ENCODE results near the gene AQP5.

AQP5 gene

GRCh38 chr12:49962861-49963765 is 1.4 kb downstream of the AQP5 start:
- in situ Hi-C loops (cut with MboI; ENCODE audit: low sequenced_read_pairs): loop anchor here (25.0 kb wide), 1 partner anchor 224 kb away; no protein-coding TSS in a partner anchor

- in situ Hi-C loops (cut with MboI; ENCODE audit: low sequenced_read_pairs): loop anchor here (25.0 kb wide), 1 partner anchor 223 kb away; no protein-coding TSS in a partner anchor
Observed at GRCh38 chr12:49963976-49964815, 2.5 kb downstream of the AQP5 start.

- in situ Hi-C loops (cut with MboI; ENCODE audit: low sequenced_read_pairs): loop anchor here (25.0 kb wide), 1 partner anchor 222 kb away; no protein-coding TSS in a partner anchor
Observed at GRCh38 chr12:49964849-49965624, 3.4 kb downstream of the AQP5 start.

DNA sequence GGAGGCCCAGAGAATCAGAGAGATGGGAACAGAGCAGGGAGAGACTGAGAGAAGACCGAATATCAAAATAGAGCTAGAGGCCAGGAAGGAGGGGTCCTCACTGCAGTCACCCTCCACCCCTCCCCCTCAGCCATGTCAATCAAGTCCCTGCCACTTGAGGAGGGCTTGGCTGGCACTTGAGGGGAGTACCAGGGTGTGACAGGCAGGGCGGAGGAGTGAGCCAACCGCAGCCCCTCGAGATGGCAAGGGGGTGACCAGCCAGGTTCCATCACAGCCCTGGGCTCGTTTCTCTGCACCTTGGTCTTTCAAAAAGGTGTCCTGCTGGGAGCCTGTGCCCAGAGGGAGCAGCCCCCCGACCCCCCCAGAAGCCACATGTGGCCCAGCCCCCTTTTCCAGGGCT is 4.2 kb downstream of the AQP5 start:
- in situ Hi-C loops (cut with MboI; ENCODE audit: low sequenced_read_pairs): loop anchor here (25.0 kb wide), 1 partner anchor 221 kb away; no protein-coding TSS in a partner anchor

- in situ Hi-C loops (cut with MboI; ENCODE audit: low sequenced_read_pairs): loop anchor here (25.0 kb wide), 1 partner anchor 221 kb away; no protein-coding TSS in a partner anchor
Observed at GRCh38 chr12:49966511-49967041, 4.9 kb downstream of the AQP5 start.

DNA sequence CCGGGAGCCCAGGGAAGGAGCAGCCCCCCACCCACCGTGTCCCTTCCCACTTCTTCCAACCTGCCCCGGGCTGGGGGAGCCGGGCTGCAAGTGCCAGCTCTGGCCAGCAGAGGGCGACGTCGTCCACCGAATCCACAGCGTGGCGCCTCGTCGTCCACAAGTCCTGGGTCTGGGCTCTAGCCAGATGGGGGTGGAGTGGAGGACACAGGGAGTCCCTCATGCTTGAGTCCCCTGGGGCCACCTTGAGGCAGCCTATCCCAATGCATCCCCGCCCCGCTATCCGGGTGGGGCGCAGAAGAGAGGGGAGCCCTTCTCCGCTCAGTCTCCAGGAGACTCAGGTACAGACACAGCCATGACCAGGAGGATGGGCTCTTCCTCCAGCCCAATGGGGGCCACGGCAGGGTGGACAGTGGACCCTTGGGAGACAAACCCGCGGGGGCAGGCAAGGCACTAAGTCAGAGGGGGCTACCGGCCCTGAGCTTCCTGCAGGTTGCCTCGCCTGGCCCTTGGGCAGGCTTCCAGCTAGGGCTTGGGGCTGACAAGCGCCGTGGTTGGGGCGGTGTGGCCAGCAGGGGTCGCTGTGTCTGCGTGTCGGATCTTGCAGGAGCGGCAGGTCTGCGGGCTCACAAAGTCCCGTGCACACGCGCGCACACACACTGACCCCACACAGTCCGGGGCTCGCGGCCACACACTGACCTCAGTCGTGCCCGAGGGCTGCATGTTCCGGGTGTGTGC is 5.5 kb downstream of the AQP5 start:
- in situ Hi-C loops (cut with MboI; ENCODE audit: low sequenced_read_pairs): loop anchor here (25.0 kb wide), 1 partner anchor 220 kb away; no protein-coding TSS in a partner anchor

DNA sequence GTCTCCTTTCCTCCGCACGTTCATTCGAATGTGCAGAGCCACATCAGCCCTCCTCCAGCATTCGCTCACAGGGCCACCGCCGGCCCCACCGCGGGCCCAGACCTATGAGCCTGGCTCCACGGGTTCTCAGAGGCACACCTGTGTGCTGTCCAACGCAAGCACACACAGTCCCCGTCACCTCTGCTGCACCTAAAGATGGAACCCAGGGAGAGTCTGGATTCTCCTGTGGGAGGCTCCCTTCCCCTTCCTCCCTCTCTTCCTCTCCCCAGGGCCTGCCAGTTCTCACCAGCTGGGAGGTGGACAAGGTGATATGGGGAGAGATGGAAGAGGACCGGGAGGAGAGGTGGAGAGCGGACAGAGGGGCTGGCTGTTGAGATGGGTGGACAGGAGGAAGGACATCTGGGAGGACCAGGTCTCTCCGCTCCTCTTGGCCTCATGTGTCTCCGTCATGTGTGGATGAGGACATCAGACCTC is 6.1 kb downstream of the AQP5 start:
- in situ Hi-C loops (cut with MboI; ENCODE audit: low sequenced_read_pairs): loop anchor here (25.0 kb wide), 1 partner anchor 219 kb away; no protein-coding TSS in a partner anchor

GRCh38 chr12:49968471-49968870 is 6.8 kb downstream of the AQP5 start:
- in situ Hi-C loops (cut with MboI; ENCODE audit: low sequenced_read_pairs): loop anchor here (25.0 kb wide), 1 partner anchor 219 kb away; no protein-coding TSS in a partner anchor

GRCh38 chr12:49969027-49969426 is 7.4 kb downstream of the AQP5 start:
- in situ Hi-C loops (cut with MboI; ENCODE audit: low sequenced_read_pairs): loop anchor here (25.0 kb wide), 1 partner anchor 218 kb away; no protein-coding TSS in a partner anchor

GRCh38 chr12:49969651-49970429 is 8.2 kb downstream of the AQP5 start:
- in situ Hi-C loops (cut with MboI; ENCODE audit: low sequenced_read_pairs): loop anchor here (10.0 to 25.0 kb wide), 2 partner anchors 85 to 217 kb away; partner anchors contain the start of gene ASIC1

GRCh38 chr12:49970658-49971057 is 9.0 kb downstream of the AQP5 start:
- in situ Hi-C loops (cut with MboI; ENCODE audit: low sequenced_read_pairs): loop anchor here (10.0 to 25.0 kb wide), 2 partner anchors 84 to 217 kb away; partner anchors contain the start of gene ASIC1

DNA sequence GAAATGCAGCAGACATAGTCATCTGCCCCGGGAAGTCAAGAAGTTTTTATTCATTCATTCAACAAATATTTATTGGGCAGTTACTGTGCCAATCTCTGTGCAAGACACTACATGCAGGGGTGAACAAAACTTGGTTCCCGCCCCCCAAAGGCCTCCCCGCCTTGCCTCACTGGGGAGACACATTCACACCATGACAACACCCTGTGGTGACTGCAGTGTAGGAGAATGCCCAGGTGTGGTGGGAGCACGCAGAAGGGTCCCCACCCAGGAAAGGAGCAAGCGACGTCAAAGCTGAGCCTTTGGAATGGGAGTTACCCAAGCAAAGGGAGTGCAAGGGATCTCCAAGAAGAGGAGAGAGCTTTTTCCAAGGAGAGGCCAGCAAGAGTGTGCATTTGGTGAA is 9.5 kb downstream of the AQP5 start:
- in situ Hi-C loops (cut with MboI; ENCODE audit: low sequenced_read_pairs): loop anchor here (10.0 to 25.0 kb wide), 2 partner anchors 84 to 216 kb away; partner anchors contain the start of gene ASIC1

DNA sequence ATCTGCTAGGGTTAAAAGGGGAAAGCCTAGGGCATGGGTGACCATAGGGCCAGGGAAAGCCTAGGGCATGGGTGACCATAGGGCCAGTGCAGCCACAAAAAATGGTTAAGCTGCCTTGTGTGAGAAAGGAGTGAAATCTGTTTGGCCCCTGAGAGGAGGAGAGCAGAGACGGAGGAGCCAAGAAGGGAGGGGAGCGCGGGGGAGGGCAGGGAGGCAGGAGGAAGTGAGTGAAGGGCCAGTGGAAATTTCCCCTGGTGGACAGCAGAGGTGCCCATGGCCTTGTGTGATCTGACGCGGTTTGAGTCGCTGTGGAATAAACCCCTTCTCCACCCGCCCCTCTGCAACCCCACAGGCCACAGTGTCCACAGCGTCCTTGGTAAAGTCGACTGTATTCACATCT is 10.5 kb downstream of the AQP5 start:
- in situ Hi-C loops (cut with MboI; ENCODE audit: low sequenced_read_pairs): loop anchor here (10.0 to 25.0 kb wide), 2 partner anchors 83 to 215 kb away; partner anchors contain the start of gene ASIC1

DNA sequence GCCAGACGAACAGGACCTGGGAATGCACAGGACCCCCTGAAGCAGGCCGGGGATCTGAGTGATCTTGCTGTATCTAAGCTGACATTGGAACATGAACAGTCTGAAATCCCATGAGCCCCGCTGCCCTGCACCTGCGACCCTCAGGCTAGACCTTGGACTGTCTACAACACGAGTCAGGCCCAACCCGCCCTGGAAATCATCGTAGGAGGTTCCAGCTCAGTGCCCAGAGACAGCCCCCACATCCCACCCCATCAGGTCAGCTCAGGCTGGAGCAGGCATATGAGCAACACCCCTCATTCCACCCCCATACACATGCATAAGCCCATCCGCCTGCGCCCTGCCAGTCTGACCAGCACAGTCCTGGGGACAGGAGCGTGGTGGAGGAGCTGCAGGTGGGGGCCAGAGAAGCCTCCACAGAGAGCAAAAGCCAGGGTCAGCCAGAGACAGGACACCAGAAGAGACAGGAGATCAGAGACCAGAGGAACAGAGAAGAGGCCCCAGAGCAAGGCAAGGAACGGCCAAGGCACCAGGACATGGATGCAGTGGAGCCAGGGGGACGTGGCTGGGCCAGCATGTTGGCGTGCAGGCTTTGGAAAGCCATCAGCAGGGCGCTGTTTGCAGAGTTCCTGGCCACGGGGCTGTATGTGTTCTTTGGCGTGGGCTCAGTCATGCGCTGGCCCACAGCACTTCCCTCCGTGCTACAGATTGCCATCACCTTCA is 11.1 kb downstream of the AQP5 start, which contains the start of gene AQP6:
TSS of gene AQP6 (plus strand) at position 307 of the 720 bp plus-strand sequence. CDS start at position 534, 227 bp downstream.
- in situ Hi-C loops (cut with MboI; ENCODE audit: low sequenced_read_pairs): loop anchor here (10.0 to 25.0 kb wide), 2 partner anchors 82 to 214 kb away; partner anchors contain the start of gene ASIC1

DNA sequence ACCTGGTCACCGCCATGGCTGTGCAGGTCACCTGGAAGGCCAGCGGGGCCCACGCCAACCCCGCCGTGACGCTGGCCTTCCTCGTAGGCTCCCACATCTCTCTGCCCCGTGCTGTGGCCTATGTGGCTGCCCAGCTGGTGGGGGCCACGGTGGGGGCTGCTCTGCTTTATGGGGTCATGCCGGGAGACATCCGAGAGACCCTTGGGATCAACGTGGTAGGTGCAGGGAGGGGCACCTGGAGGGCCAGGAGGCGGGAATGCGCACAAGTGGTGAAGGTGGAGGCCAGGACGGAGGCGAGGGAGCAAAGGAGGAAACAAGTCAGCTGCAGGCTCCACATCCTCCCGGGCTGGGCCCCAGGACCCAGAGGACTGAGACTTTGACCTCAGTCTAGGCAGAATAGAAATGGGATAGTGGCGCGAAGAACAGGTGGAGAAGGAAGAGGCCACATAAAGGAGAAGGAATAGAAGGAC is 11.7 kb downstream of the AQP5 start:
- in situ Hi-C loops (cut with MboI; ENCODE audit: low sequenced_read_pairs): loop anchor here (10.0 to 25.0 kb wide), 2 partner anchors 81 to 214 kb away; partner anchors contain the start of gene ASIC1

DNA sequence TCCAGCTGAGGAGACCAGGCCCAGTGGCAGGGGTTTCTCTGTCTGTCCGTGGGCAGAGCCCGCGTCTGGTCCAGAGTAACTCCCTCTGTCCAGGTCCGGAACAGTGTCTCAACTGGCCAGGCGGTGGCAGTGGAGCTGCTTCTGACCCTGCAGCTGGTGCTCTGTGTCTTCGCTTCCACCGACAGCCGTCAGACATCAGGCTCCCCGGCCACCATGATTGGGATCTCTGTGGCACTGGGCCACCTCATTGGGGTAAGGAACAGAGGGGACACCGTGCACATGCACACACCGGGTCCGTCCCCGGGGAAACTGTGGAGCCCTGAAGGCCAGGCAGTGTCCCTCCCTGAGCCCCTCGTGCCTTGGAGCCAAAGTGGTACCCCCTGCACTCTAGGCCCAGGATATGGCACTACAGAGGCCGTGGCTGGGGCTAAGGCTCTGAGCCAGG is 12.6 kb downstream of the AQP5 start:
- in situ Hi-C loops (cut with MboI; ENCODE audit: low sequenced_read_pairs): loop anchor here (10.0 to 25.0 kb wide), 2 partner anchors 81 to 213 kb away; partner anchors contain the start of gene ASIC1
